PFSK-1 (cell line): ENCODE results near the gene KRT10.

Source experiments
- POLR2AphosphoS5 ChIP-seq: IDR thresholded peaks from 2 replicates; pipeline ENCODE4 v1.6.1; 2012; ENCODE audit warnings: low read depth, mild to moderate bottlenecking, control low read depth, low read length, moderate library complexity
- SIN3A ChIP-seq: IDR thresholded peaks from 2 replicates; pipeline ENCODE4 v1.6.1; 2012; ENCODE audit warnings: mild to moderate bottlenecking, low read length, moderate library complexity, borderline replicate concordance; ENCODE audit not compliant: insufficient read depth

DNA sequence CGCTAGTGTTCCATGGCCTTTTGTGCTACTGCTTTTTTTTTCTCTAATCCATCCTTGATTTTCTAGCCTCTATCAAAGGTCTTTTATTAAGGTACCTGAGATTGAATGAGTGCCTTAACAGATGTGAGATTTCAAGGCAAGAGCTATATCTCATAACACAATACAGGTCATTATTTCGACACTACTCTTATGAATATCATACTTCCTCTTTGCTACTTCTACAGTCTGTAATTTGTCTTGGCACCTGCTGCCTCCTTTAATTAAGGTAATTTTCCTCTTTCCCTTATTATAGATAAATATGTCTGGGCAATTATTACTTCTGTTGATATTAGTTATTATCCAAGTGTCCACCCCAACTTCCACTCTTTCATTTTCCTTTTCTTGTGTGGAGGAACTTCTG lies 27.9 kb downstream of the KRT10 start:
- TF ChIP-seq SIN3A (no peak), POLR2AphosphoS5 (no peak)
